C4-2B (cell line): ENCODE results near the gene NTMT1.
A peak's percentile ranks its signal among the peaks of the same experiment; 100 is the strongest.

ENCODE experiments used
- H3K27ac ChIP-seq: fragments of 450-650 bp; 2 replicates; pipeline ENCODE4 v1.5.1; 2017
- ZFX ChIP-seq: fragments of 450-650 bp; IDR thresholded peaks from 2 replicates; pipeline ENCODE4 v1.6.1; 2017
- TF ChIP-seq, protein P1 (sequence below): fragments of 450-650 bp; conservative IDR thresholded peaks from 2 replicates; pipeline ENCODE4 v1.5.1; 2017; ENCODE audit warnings: mild to moderate bottlenecking

NTMT1 gene

GRCh38 chr9:129608561-129609481, 17.1 kb upstream of the NTMT1 start:
- TF ChIP-seq ZFX = no peak
- TF ChIP-seq, protein P1, sequence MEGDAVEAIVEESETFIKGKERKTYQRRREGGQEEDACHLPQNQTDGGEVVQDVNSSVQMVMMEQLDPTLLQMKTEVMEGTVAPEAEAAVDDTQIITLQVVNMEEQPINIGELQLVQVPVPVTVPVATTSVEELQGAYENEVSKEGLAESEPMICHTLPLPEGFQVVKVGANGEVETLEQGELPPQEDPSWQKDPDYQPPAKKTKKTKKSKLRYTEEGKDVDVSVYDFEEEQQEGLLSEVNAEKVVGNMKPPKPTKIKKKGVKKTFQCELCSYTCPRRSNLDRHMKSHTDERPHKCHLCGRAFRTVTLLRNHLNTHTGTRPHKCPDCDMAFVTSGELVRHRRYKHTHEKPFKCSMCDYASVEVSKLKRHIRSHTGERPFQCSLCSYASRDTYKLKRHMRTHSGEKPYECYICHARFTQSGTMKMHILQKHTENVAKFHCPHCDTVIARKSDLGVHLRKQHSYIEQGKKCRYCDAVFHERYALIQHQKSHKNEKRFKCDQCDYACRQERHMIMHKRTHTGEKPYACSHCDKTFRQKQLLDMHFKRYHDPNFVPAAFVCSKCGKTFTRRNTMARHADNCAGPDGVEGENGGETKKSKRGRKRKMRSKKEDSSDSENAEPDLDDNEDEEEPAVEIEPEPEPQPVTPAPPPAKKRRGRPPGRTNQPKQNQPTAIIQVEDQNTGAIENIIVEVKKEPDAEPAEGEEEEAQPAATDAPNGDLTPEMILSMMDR = no peak
- peak overlapping the region; percentile 4; the same call in 1 of the 2 replicates for H3K27ac ChIP-seq

DNA sequence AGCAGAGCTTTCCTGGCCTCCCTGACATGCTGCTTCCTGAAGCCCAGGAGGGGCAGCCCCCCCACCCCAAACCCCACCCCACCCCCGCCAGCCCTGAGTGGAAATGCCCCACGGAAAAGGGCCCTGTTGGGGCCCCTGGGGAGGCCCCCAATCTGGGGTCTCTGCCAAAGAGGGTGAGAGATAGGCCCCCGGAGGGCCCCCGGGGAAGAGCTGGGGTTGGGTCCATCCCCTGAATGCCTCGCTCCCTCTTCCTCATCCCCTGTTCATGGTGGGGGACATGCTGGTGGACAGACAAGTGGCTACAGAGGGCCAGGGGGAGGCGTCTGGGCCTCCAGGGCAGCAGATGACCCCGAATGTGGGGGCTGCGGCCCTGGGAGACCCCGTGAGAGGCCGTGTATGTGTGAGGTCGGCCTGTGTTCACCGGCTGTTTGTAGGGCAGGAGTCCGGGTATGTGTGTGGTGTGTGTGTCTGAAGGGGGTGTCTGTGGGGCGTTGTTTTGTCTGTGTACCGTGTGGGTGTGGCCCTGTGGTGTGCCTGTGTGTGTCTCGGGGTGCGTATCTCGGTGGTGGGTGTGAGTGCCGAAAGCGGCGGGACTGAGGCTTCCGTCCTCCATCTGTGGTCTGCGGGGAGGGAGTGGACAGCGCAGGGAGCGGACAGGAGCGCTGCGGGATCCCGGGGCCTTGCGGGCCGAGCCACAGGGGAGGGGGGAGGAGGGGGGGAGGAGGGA, 16.3 kb upstream of the NTMT1 start:
- TF ChIP-seq, protein P1 = no peak
- TF ChIP-seq ZFX = no peak
- H3K27ac ChIP-seq = peak overlapping the region; percentile 77

GRCh38 chr9:129610213-129610472, 15.8 kb upstream of the NTMT1 start:
- H3K27ac ChIP-seq = peak overlapping the region; percentile 77
- TF ChIP-seq, protein P1 = no peak
- no peak for TF ChIP-seq ZFX

- TF ChIP-seq, protein P1 = peak; percentile 97
- TF ChIP-seq ZFX = no peak
- H3K27ac ChIP-seq = peak overlapping the region; percentile 77
Observed at GRCh38 chr9:129610473-129611306, 15.3 kb upstream of the NTMT1 start.

GRCh38 chr9:129611307-129611800, 14.6 kb upstream of the NTMT1 start:
- TF ChIP-seq ZFX = no peak
- TF ChIP-seq, protein P1 = no peak; the same call in 1 of the 2 replicates
- peak overlapping the region; percentile 77 for H3K27ac ChIP-seq

DNA sequence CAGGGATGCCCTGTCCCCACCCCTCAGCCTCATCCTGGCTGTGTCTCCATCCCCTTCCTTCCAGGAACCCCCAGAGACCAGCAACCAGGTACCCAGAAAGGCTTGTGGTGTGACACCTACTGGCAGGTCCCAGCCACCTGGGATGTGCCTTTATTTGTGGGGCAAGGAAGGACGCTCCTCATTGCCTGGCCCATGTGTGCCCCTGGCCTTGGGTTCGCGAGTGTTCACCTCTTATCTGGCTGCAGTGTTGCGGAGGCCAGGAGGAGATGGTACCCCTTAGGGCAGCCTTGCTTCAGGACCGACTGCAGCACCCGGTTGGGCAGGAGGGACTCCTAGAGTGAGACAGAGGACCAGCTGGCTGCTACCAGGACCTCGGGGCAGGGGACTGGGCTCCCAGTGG, 13.8 kb upstream of the NTMT1 start:
- TF ChIP-seq ZFX = no peak
- TF ChIP-seq, protein P1 = no peak
- no peak overlapping the region for H3K27ac ChIP-seq
